BLaER1 (cell line): ENCODE results near the gene FAP.

Source experiments
- H3K27ac ChIP-seq: shearing (Covaris generic); formaldehyde crosslinking; 2 replicates; pipeline ENCODE4 v1.8.1; 2022
- H3K27me3 ChIP-seq: shearing (Covaris generic); formaldehyde crosslinking; 2 replicates; pipeline ENCODE4 v1.8.1; 2022
- H3K36me3 ChIP-seq: shearing (Covaris generic); formaldehyde crosslinking; 2 replicates; pipeline ENCODE4 v1.8.1; 2022
- H3K4me1 ChIP-seq: shearing (Covaris generic); formaldehyde crosslinking; 2 replicates; pipeline ENCODE4 v1.8.1; 2022
- H3K4me2 ChIP-seq: shearing (Covaris generic); formaldehyde crosslinking; 2 replicates; pipeline ENCODE4 v1.8.1; 2022
- H3K4me3 ChIP-seq: shearing (Covaris generic); formaldehyde crosslinking; 2 replicates; pipeline ENCODE4 v1.8.1; 2022
- H3K9ac ChIP-seq: shearing (Covaris generic); formaldehyde crosslinking; 2 replicates; pipeline ENCODE4 v1.8.1; 2022
- H3K9me3 ChIP-seq: shearing (Covaris generic); formaldehyde crosslinking; 2 replicates; pipeline ENCODE4 v1.8.1; 2022
- H4K20me1 ChIP-seq: shearing (Covaris generic); formaldehyde crosslinking; 2 replicates; pipeline ENCODE4 v1.8.1; 2022
- Cebpa-rat ChIP-seq: shearing (Covaris generic); IDR thresholded peaks from 2 replicates; pipeline ENCODE4 v1.8.1; 2022

The FAP gene

GRCh38 chr2:162149940-162150339 lies 93.3 kb downstream of the FAP start:
- H3K36me3 ChIP-seq: no peaks in the 10 kb centered on the region
- TF ChIP-seq Cebpa-rat: no peak
- no peak overlapping the region for H3K4me3 ChIP-seq
- no peaks in the 10 kb centered on the region for H3K27me3 ChIP-seq
- H3K4me1 ChIP-seq: no peaks in the 10 kb centered on the region
- H3K4me2 ChIP-seq: no peak overlapping the region
- H3K9ac ChIP-seq: no peak overlapping the region
- H3K9me3 ChIP-seq: no peaks in the 10 kb centered on the region
- no peak overlapping the region for H3K27ac ChIP-seq
- H4K20me1 ChIP-seq: no peaks in the 10 kb centered on the region

- no peaks in the 10 kb centered on the region for H3K4me1 ChIP-seq
- H3K4me2 ChIP-seq: no peak overlapping the region
- no peak overlapping the region for H3K9ac ChIP-seq
- no peak overlapping the region for H3K27ac ChIP-seq
- no peak overlapping the region for H3K4me3 ChIP-seq
- TF ChIP-seq Cebpa-rat: no peak
- H4K20me1 ChIP-seq: no peaks in the 10 kb centered on the region
- no peaks in the 10 kb centered on the region for H3K27me3 ChIP-seq
- H3K9me3 ChIP-seq: no peaks in the 10 kb centered on the region
- no peaks in the 10 kb centered on the region for H3K36me3 ChIP-seq
These were observed 93.8 kb downstream of the FAP start for GRCh38 chr2:162149466-162149865.

- H3K36me3 ChIP-seq: no peaks in the 10 kb centered on the region
- H3K4me2 ChIP-seq: no peak overlapping the region
- no peak overlapping the region for H3K27ac ChIP-seq
- no peaks in the 10 kb centered on the region for H3K27me3 ChIP-seq
- no peak for TF ChIP-seq Cebpa-rat
- H3K4me1 ChIP-seq: no peaks in the 10 kb centered on the region
- no peaks in the 10 kb centered on the region for H3K9me3 ChIP-seq
- no peak overlapping the region for H3K4me3 ChIP-seq
- H3K9ac ChIP-seq: no peak overlapping the region
- H4K20me1 ChIP-seq: no peaks in the 10 kb centered on the region
These were observed 94.3 kb downstream of the FAP start for GRCh38 chr2:162148956-162149355.

- H3K27me3 ChIP-seq: no peaks in the 10 kb centered on the region
- H3K36me3 ChIP-seq: no peaks in the 10 kb centered on the region
- H3K4me1 ChIP-seq: peaks cover 12% of the 10 kb centered on the region
- H4K20me1 ChIP-seq: no peaks in the 10 kb centered on the region
- no peak overlapping the region for H3K27ac ChIP-seq
- H3K4me2 ChIP-seq: no peak overlapping the region
- H3K9ac ChIP-seq: no peak overlapping the region
- TF ChIP-seq Cebpa-rat: no peak
- no peaks in the 10 kb centered on the region for H3K9me3 ChIP-seq
- H3K4me3 ChIP-seq: no peak overlapping the region
These were observed 99.3 kb downstream of the FAP start for GRCh38 chr2:162143969-162144368.

- H3K36me3 ChIP-seq: no peaks in the 10 kb centered on the region
- TF ChIP-seq Cebpa-rat: no peak
- H3K4me1 ChIP-seq: peaks cover 12% of the 10 kb centered on the region
- no peak overlapping the region for H3K9ac ChIP-seq
- no peaks in the 10 kb centered on the region for H3K9me3 ChIP-seq
- H3K27me3 ChIP-seq: no peaks in the 10 kb centered on the region
- H3K27ac ChIP-seq: no peak overlapping the region
- H3K4me2 ChIP-seq: no peak overlapping the region
- no peak overlapping the region for H3K4me3 ChIP-seq
- H4K20me1 ChIP-seq: no peaks in the 10 kb centered on the region
These were observed 104.9 kb downstream of the FAP start for GRCh38 chr2:162138310-162138709.

GRCh38 chr2:162127422-162127821 lies 115.8 kb downstream of the FAP start:
- Histone ChIP-seq H3K27ac (no peak overlapping the region), H3K4me3 (no peak overlapping the region), H3K36me3 (no peaks in the 10 kb centered on the region), H4K20me1 (no peaks in the 10 kb centered on the region), H3K4me1 (peaks cover 29% of the 10 kb centered on the region), H3K4me2 (no peak overlapping the region), H3K9me3 (0 out of 2 replicates have a peak, but pooled peaks cover 6% of the 10 kb centered on the region), H3K27me3 (no peaks in the 10 kb centered on the region), H3K9ac (no peak overlapping the region)
- no peak for TF ChIP-seq Cebpa-rat

GRCh38 chr2:162126527-162126926 lies 116.7 kb downstream of the FAP start:
- H3K27ac ChIP-seq: no peak overlapping the region
- no peaks in the 10 kb centered on the region for H3K27me3 ChIP-seq
- TF ChIP-seq Cebpa-rat: no peak

GRCh38 chr2:162126111-162126519 lies 117.1 kb downstream of the FAP start:
- H4K20me1 ChIP-seq: no peaks in the 10 kb centered on the region
- no peaks in the 10 kb centered on the region for H3K36me3 ChIP-seq
- TF ChIP-seq Cebpa-rat: no peak
- H3K9me3 ChIP-seq: 0 out of 2 replicates have a peak, but pooled peaks cover 6% of the 10 kb centered on the region
- no peak overlapping the region for H3K27ac ChIP-seq
- no peaks in the 10 kb centered on the region for H3K27me3 ChIP-seq
- H3K4me1 ChIP-seq: peaks cover 29% of the 10 kb centered on the region
- no peak overlapping the region for H3K9ac ChIP-seq
- no peak overlapping the region for H3K4me3 ChIP-seq
- H3K4me2 ChIP-seq: peak overlapping the region; percentile 44

More at GRCh38 chr2:162126527-162126926, 116.7 kb downstream of the FAP start:
- Histone ChIP-seq H3K4me2 (peak overlapping the region; percentile 44), H4K20me1 (no peaks in the 10 kb centered on the region), H3K4me3 (no peak overlapping the region), H3K9me3 (0 out of 2 replicates have a peak, but pooled peaks cover 6% of the 10 kb centered on the region), H3K36me3 (no peaks in the 10 kb centered on the region), H3K9ac (no peak overlapping the region), H3K4me1 (peaks cover 29% of the 10 kb centered on the region)

GRCh38 chr2:162125138-162125537 lies 118.1 kb downstream of the FAP start:
- Histone ChIP-seq H3K27ac (no peak overlapping the region), H3K27me3 (no peaks in the 10 kb centered on the region), H3K4me1 (peaks cover 29% of the 10 kb centered on the region), H3K4me3 (no peak overlapping the region), H3K9me3 (no peaks in the 10 kb centered on the region), H4K20me1 (no peaks in the 10 kb centered on the region), H3K9ac (no peak overlapping the region), H3K36me3 (no peaks in the 10 kb centered on the region), H3K4me2 (peak overlapping the region; percentile 44; the same call in 1 of the 2 replicates)
- no peak for TF ChIP-seq Cebpa-rat

- Histone ChIP-seq H3K27ac (no peak overlapping the region), H3K36me3 (no peaks in the 10 kb centered on the region), H3K9me3 (no peaks in the 10 kb centered on the region), H4K20me1 (no peaks in the 10 kb centered on the region), H3K27me3 (no peaks in the 10 kb centered on the region), H3K9ac (no peak overlapping the region), H3K4me1 (peaks cover 29% of the 10 kb centered on the region), H3K4me3 (no peak overlapping the region), H3K4me2 (no peak overlapping the region)
- TF ChIP-seq Cebpa-rat: no peak
These were observed 119.2 kb downstream of the FAP start for GRCh38 chr2:162123806-162124758.
